Smooth muscle cell (in vitro differentiated cells): ENCODE data around the gene TCOF1. TPM values are rescaled to one million over a fixed set of nuclear protein-coding genes. Genes with fewer than 3 reads are reported as not detected.

Experiments used
- DNase-seq: peaks from one replicate; lab custom pipeline; 2025; ENCODE audit not compliant: unreplicated experiment; lab: John Stamatoyannopoulos, UW
- H2AFZ ChIP-seq: fragments of 200-600 bp; sonication (generic); 2 replicates; pipeline ENCODE4 v1.6.0; 2016; ENCODE audit warnings: antibody characterized with exemption, low read depth, mild to moderate bottlenecking
- H3F3A ChIP-seq: fragments of 200-600 bp; sonication (generic); 2 replicates; pipeline ENCODE4 v1.6.0; 2017; ENCODE audit warnings: antibody characterized with exemption, low read depth
- H3K27ac ChIP-seq: fragments of 200-600 bp; sonication (generic); 2 replicates; pipeline ENCODE4 v1.5.1; 2016; ENCODE audit warnings: low read depth, mild to moderate bottlenecking
- H3K27me3 ChIP-seq: fragments of 200-600 bp; sonication (generic); 2 replicates; pipeline ENCODE4 v1.6.1; 2016; ENCODE audit warnings: low read depth, mild to moderate bottlenecking
- H3K36me3 ChIP-seq: fragments of 200-600 bp; sonication (generic); 2 replicates; pipeline ENCODE4 v1.5.1; 2016; ENCODE audit warnings: low read depth
- H3K4me1 ChIP-seq: fragments of 200-600 bp; sonication (generic); 2 replicates; pipeline ENCODE4 v1.5.1; 2016; ENCODE audit warnings: low read depth
- H3K4me2 ChIP-seq: fragments of 200-600 bp; sonication (generic); 2 replicates; pipeline ENCODE4 v1.6.0; 2016; ENCODE audit warnings: mild to moderate bottlenecking
- H3K4me3 ChIP-seq: fragments of 200-600 bp; sonication (generic); 2 replicates; pipeline ENCODE4 v1.5.1; 2016; ENCODE audit warnings: mild to moderate bottlenecking
- H3K79me2 ChIP-seq: fragments of 200-600 bp; sonication (generic); 2 replicates; pipeline ENCODE4 v1.6.0; 2016; ENCODE audit warnings: low read depth, mild to moderate bottlenecking
- H3K9ac ChIP-seq: fragments of 200-600 bp; sonication (generic); 2 replicates; pipeline ENCODE4 v1.6.0; 2016; ENCODE audit warnings: low read depth
- H3K9me3 ChIP-seq: fragments of 200-600 bp; sonication (generic); replicated peaks from 2 replicates; pipeline ENCODE4 v1.5.1; 2016; ENCODE audit warnings: low read depth
- H4K20me1 ChIP-seq: fragments of 200-600 bp; sonication (generic); 2 replicates; pipeline ENCODE4 v1.6.0; 2016; ENCODE audit warnings: low read depth
- CTCF ChIP-seq: fragments of 200-600 bp; sonication (generic); IDR thresholded peaks from 2 replicates; pipeline ENCODE4 v1.5.1; 2017; ENCODE audit warnings: borderline replicate concordance, mild to moderate bottlenecking, antibody characterized with exemption; ENCODE audit not compliant: insufficient read depth, poor library complexity, severe bottlenecking
- WGBS: methylation state at CpG from one replicate; pipeline ENCODE4 v1.1.7; 2016; ENCODE audit warnings: low lambda C conversion rate; 5-methylcytosine and 5-hydroxymethylcytosine counted together
- polyA plus RNA-seq: library from polyadenylated mRNA; unstranded; fragments of >200 nt; fragmentation: Nextera tagmentation; extraction: Ambion mirVana; gene quantifications from 2 replicates; pipeline ENCODE4 v1.2.1, GENCODE V29; 2016
- total RNA-seq: library from RNA; depleted of rRNA; stranded (reverse); fragments of >200 nt; gene quantifications from 2 replicates; pipeline ENCODE4 v1.2.3, GENCODE V29; 2014

TCOF1 gene
- total and polyA plus RNA-seq, 2 experiments from 2014 or later: 16.0 to 25.9 TPM

DNA sequence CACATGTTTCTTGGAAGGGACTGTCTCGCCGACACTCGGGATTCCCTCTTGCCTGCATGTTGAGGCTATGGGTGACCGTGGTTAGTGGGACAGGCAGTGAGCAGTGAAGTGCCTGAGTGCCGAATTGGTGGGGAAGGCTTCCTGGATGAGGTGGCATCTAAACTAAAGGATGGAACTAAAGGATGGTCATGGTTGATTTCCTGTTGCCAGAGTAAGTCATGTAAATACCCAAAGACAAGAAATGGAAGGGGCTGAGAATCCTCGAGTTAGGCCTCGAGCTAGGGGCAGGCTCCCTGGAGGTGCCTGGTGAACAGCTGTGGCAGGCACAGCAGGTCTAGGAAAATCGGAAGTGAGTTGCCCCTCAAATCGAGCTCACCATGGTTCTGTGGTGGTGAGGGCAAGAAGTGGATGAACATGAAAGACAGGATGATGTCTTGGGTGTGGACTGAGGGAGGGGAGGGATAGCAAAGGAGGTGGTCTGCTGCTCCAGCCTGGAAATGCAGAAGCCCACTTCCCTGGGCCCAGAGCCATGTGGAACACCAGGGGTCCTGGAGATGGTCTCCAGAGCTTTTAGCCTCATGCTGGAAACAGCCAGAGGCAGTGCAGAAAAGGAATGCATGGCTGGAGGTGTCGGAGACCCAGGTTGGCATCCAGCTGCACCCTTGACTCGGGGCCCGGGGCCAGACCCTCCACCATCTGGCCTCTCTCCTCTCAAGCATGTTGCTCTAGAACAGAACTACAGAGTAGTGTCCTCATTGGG is 43.0 kb downstream of the TCOF1 start:
- H3K36me3 ChIP-seq: no peaks in the 10 kb centered on the region
- H3K9ac ChIP-seq: no peak overlapping the region
- H3K4me3 ChIP-seq: no peak overlapping the region
- WGBS: 97% methylated on average over 12 of the region's 12 CpGs
- no peaks in the 10 kb centered on the region for H3K9me3 ChIP-seq
- no peak for TF ChIP-seq CTCF
- no peak overlapping the region for H2AFZ ChIP-seq
- H3K4me2 ChIP-seq: no peak overlapping the region
- H3K79me2 ChIP-seq: no peaks in the 10 kb centered on the region
- no peaks in the 10 kb centered on the region for H4K20me1 ChIP-seq
- DNase-seq: no peak
- H3F3A ChIP-seq: no peaks in the 10 kb centered on the region
- H3K27me3 ChIP-seq: no peaks in the 10 kb centered on the region
- H3K4me1 ChIP-seq: no peaks in the 10 kb centered on the region
- no peak overlapping the region for H3K27ac ChIP-seq

- H3K79me2 ChIP-seq: no peaks in the 10 kb centered on the region
- TF ChIP-seq CTCF: no peak
- WGBS: 85% methylated on average over 3 of the region's 3 CpGs
These were observed 43.5 kb downstream of the TCOF1 start for GRCh38 chr5:150401076-150401375.

DNA sequence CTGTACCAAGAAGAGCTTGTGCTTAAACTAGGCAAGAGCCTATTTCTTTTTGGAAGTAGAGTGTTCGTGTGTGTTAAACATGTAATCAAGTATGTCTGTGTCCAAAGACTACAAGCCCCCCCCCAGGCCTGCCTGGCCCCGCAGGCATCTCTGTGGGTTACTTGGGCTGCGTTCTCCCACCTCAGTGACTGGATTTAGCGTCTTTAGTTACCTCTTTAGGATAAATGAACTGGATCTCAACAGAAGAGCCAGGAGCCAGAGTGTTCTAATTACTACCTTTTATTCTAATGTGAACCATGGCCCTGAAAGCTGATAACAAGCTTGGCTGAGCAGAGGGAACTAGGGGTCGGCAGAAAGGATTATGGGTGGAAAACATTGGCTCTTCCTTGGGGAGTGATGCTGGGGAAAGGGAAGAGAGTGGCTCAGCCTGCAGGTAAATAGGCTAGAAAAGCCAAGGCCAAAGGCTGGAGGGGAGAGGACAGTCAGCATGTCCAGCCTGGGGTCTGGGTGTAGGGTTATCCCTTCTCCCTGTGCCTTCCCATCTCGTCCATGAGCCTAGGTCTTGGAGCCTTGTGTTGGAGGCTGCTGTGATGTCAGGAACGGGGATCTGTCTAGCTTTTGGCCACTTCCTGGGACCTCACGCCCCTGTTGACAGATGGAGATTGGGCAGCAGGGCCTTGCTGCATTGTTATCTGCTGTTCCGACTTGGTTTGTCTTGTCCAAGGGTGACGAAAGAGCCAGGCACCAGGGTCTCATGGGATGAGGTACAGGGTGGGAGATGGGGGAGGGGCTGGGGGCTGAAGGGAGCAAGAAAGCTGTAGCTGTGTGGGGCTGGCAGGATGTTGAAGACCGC is 44.1 kb downstream of the TCOF1 start:
- 86% methylated on average over 11 of the region's 11 CpGs for WGBS

More at GRCh38 chr5:150401076-150401375, 43.5 kb downstream of the TCOF1 start:
- H3K9me3 ChIP-seq: no peaks in the 10 kb centered on the region
- no peaks in the 10 kb centered on the region for H3F3A ChIP-seq
- no peaks in the 10 kb centered on the region for H3K4me1 ChIP-seq
- no peak overlapping the region for H2AFZ ChIP-seq
- no peak overlapping the region for H3K9ac ChIP-seq
- no peaks in the 10 kb centered on the region for H4K20me1 ChIP-seq
- DNase-seq: no peak
- H3K27ac ChIP-seq: no peak overlapping the region
- H3K4me2 ChIP-seq: no peak overlapping the region
- H3K4me3 ChIP-seq: no peak overlapping the region
- H3K27me3 ChIP-seq: no peaks in the 10 kb centered on the region
- no peaks in the 10 kb centered on the region for H3K36me3 ChIP-seq

More for the DNA sequence above, 44.1 kb downstream of the TCOF1 start:
- no peak for TF ChIP-seq CTCF
- Histone ChIP-seq H3F3A (no peaks in the 10 kb centered on the region), H3K27ac (no peak overlapping the region), H3K79me2 (no peaks in the 10 kb centered on the region), H3K4me1 (no peaks in the 10 kb centered on the region), H3K4me3 (no peak overlapping the region), H3K36me3 (no peaks in the 10 kb centered on the region), H3K9ac (no peak overlapping the region), H2AFZ (no peak overlapping the region), H3K4me2 (no peak overlapping the region), H3K27me3 (no peaks in the 10 kb centered on the region), H4K20me1 (no peaks in the 10 kb centered on the region), H3K9me3 (no peaks in the 10 kb centered on the region)
- no peak for DNase-seq
